ENCODE results near the gene ADM2. TPM values are rescaled to one million over a fixed set of nuclear protein-coding genes. Genes with fewer than 3 reads are reported as not detected.

ADM2 gene
- polyA plus RNA-seq, 1 of the 3 experiments (the other 2 are of a cell fraction): 0.61 TPM

DNA sequence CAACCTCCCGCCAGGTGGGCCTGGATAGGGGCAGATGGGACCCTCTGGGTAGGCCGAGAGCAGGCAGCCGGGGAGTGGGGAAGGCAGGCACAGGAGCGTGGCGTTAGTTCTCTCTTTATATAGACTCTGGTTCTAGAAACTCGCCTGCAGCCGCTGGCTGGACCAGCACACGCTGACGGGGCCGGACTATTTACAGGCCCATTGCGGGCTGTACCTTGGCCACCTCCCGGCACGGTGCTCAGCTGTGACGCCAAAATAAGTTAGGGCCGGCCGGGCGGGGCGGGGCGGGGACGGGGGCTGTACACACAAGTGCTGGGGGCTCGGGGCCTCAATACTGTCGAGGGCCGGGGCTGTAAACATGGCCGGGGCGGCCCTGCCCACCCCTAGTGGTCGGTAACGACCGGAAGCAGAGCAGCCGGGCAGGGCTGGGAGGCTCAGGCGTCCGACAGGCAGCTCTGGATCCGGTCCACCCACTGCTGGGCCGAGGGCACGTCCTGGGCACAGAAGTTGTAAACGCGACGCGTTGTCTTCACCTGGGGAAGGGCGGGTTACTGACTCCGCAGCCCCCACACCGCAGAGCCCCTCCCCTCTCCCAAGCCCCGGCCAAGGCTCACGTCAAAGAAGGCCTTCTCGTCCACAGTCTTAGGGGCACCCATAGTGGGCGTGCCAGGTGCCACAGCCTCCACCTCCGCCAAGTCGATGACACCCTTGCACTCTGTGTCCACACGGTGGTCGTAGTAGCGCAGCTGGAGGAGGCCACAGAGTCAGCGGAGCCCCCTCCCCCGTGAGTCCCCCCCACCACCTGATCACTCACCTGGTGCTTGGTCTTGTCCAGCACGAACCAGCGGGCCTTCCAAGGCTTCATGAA lies 34.4 kb upstream of the ADM2 start:
- H3K27ac ChIP-seq (ENCODE audit: low read depth in 2 of 2, low read length in 1 of 2): no peak overlapping the region
- H3K4me3 ChIP-seq (ENCODE audit: low read depth in 2 of 2, low read length in 1 of 2): no peak overlapping the region
- no peak overlapping the region for H2AFZ ChIP-seq (ENCODE audit: low read depth)
- H3K4me1 ChIP-seq (ENCODE audit: control insufficient read depth in 1 of 2, insufficient read depth in 2 of 2, low read depth in 1 of 2, low read length in 1 of 2): peaks cover 5 to 9% of the 10 kb centered on the region in 2 experiments; a peak in 1 of 4 replicates
- ChIA-PET CTCF (interaction anchor here (0.6 kb wide), 2 partner anchors 11 to 194 kb away, joined by 3 read pairs; no protein-coding TSS in a partner anchor), POLR2A (no interaction called here)
- H3K9ac ChIP-seq: no peak overlapping the region
- H3K27me3 ChIP-seq (ENCODE audit: insufficient read depth): no peaks in the 10 kb centered on the region
- H3K36me3 ChIP-seq (replicated peaks in 1 of 2; ENCODE audit: control insufficient read depth in 1 of 2, insufficient read depth in 2 of 2, low read length in 1 of 2): peaks cover 19 to 39% of the 10 kb centered on the region in 2 experiments
- peaks cover 17% of the 10 kb centered on the region for H3F3A ChIP-seq (replicated peaks; ENCODE audit: insufficient read depth)
- DNase-seq: no peak
- H3K9me2 ChIP-seq: no peaks in the 10 kb centered on the region
- H3K9me3 ChIP-seq: no peaks in the 10 kb centered on the region
- H3K4me2 ChIP-seq: no peak overlapping the region
- peaks cover 2% of the 10 kb centered on the region; the same call in 1 of the 2 replicates for H3K79me2 ChIP-seq (ENCODE audit: insufficient read depth)
- TF ChIP-seq POLR2AphosphoS5 (IDR thresholded peaks at IDR 0.05; ENCODE audit: low read depth, low read length) (no peak), RFX5 (IDR thresholded peaks at IDR 0.05; ENCODE audit: low read length) (no peak), MEF2A (IDR thresholded peaks at IDR 0.05; ENCODE audit: borderline replicate concordance, low read depth) (no peak)
- peaks cover 10% of the 10 kb centered on the region; the same call in 1 of the 2 replicates for H4K20me1 ChIP-seq (ENCODE audit: insufficient read depth)
- WGBS (ENCODE audit: low lambda C conversion rate): 97% methylated on average over 22 of the region's 54 CpGs

DNA sequence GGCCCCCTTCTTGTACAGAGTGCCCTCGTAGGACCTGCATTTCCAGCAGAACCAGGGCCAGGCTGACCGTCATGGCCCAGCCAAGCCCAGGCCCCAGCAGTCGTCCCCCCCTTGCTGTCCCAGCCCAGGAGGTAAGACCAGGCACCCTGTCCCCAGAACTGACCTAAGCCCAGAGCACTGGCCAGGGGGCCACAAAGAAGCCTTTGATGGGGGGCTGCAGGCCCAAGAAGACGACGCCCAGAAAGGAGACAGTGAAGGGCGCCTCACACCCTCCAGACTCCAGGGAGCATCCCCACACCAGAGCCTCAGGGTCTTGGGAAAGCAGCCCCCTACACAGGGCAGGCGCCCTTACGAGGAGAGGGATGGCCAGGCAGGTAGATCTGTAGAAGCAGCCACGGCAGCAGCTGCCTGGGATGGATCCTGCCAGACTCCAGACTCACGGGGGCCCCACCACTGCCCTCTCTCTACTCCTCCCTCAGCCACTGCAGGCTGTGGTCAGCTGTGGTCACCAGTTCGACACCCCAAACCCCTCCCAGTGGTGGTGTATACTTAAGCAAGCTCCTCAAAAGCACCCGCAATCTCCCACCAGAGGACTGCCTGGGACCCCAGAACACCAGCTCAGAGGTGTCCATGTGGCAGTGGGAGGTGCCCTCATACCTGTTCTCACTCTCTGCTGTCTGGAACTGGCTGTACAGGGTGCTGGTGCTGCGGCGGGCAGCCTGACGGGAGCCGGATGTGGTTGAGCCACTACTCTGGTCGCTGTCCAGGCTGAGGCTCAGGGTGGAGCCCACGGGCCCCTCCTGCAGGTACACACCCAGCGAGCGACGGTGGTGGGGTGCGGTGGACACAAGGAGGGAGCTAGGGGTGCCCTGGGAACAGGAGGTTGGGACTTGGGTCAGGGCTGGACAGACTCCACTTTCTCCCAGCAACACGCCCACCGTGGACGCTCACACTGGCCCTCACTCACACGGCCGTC lies 33.5 kb upstream of the ADM2 start:
- Histone ChIP-seq H3K36me3 (replicated peaks in 1 of 2; ENCODE audit: control insufficient read depth in 1 of 2, insufficient read depth in 2 of 2, low read length in 1 of 2) (peaks cover 27 to 38% of the 10 kb centered on the region in 2 experiments), H3K9me2 (no peaks in the 10 kb centered on the region), H4K20me1 (ENCODE audit: insufficient read depth) (peaks cover 10% of the 10 kb centered on the region; the same call in 1 of the 2 replicates), H3K79me2 (ENCODE audit: insufficient read depth) (peaks cover 2% of the 10 kb centered on the region; the same call in 1 of the 2 replicates), H3F3A (replicated peaks; ENCODE audit: insufficient read depth) (peaks cover 21% of the 10 kb centered on the region), H3K4me2 (no peak overlapping the region), H3K27me3 (ENCODE audit: insufficient read depth) (no peaks in the 10 kb centered on the region), H3K27ac (ENCODE audit: low read depth in 2 of 2, low read length in 1 of 2) (no peak overlapping the region), H3K9ac (no peak overlapping the region), H2AFZ (ENCODE audit: low read depth) (no peak overlapping the region), H3K4me3 (ENCODE audit: low read depth in 2 of 2, low read length in 1 of 2) (no peak overlapping the region), H3K4me1 (ENCODE audit: control insufficient read depth in 1 of 2, insufficient read depth in 2 of 2, low read depth in 1 of 2, low read length in 1 of 2) (peaks cover 5 to 9% of the 10 kb centered on the region in 2 experiments; a peak in 1 of 4 replicates), H3K9me3 (no peaks in the 10 kb centered on the region)
- no peak for TF ChIP-seq SIN3A (IDR thresholded peaks at IDR 0.05; ENCODE audit: borderline replicate concordance, low read depth, low read length)
- TF ChIP-seq, protein P1, sequence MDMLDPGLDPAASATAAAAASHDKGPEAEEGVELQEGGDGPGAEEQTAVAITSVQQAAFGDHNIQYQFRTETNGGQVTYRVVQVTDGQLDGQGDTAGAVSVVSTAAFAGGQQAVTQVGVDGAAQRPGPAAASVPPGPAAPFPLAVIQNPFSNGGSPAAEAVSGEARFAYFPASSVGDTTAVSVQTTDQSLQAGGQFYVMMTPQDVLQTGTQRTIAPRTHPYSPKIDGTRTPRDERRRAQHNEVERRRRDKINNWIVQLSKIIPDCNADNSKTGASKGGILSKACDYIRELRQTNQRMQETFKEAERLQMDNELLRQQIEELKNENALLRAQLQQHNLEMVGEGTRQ (IDR thresholded peaks at IDR 0.05; ENCODE audit: borderline replicate concordance, low read depth, low read length): no peak
- no peak for TF ChIP-seq RFX5 (IDR thresholded peaks at IDR 0.05; ENCODE audit: low read length)
- no peak for TF ChIP-seq TEAD4 (IDR thresholded peaks at IDR 0.05; ENCODE audit: borderline replicate concordance, insufficient read depth)
- no peak for TF ChIP-seq FOXJ3 (CRISPR knock-in tag; IDR thresholded peaks at IDR 0.05)
- TF ChIP-seq, protein P2, sequence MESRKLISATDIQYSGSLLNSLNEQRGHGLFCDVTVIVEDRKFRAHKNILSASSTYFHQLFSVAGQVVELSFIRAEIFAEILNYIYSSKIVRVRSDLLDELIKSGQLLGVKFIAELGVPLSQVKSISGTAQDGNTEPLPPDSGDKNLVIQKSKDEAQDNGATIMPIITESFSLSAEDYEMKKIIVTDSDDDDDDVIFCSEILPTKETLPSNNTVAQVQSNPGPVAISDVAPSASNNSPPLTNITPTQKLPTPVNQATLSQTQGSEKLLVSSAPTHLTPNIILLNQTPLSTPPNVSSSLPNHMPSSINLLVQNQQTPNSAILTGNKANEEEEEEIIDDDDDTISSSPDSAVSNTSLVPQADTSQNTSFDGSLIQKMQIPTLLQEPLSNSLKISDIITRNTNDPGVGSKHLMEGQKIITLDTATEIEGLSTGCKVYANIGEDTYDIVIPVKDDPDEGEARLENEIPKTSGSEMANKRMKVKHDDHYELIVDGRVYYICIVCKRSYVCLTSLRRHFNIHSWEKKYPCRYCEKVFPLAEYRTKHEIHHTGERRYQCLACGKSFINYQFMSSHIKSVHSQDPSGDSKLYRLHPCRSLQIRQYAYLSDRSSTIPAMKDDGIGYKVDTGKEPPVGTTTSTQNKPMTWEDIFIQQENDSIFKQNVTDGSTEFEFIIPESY (IDR thresholded peaks at IDR 0.05; ENCODE audit: borderline replicate concordance, low read depth): no peak
- no peak for TF ChIP-seq YY1 (IDR thresholded peaks at IDR 0.05; ENCODE audit: low read depth)
- no peak for TF ChIP-seq RAD21 (IDR thresholded peaks at IDR 0.05; ENCODE audit: low read length)
- no peak for DNase-seq
- ChIA-PET CTCF (interaction anchor here (1.0 kb wide), 1 partner anchor 52 kb away, joined by 3 read pairs; no protein-coding TSS in a partner anchor), POLR2A (interaction anchor here (0.6 kb wide), 1 partner anchor 12 kb away, joined by 3 read pairs; no protein-coding TSS in a partner anchor)
- WGBS (ENCODE audit: low lambda C conversion rate): 93% methylated on average over 5 of the region's 27 CpGs

All from SK-N-SH (cell line).